Breast epithelium (tissue), 3 donors: ENCODE measurements around the gene TMSB10.

Experiments
- CTCF ChIP-seq, 3 donors: fragments of 450-650 bp; IDR thresholded peaks; one replicate each; pipeline ENCODE4 v1.5.1; 2016 to 2017; ENCODE audit warnings: antibody characterized with exemption in 3 of 3, mild to moderate bottlenecking in 3 of 3, moderate library complexity in 3 of 3
- POLR2AphosphoS5 ChIP-seq, 3 donors: sonication (generic); formaldehyde crosslinking; IDR thresholded peaks; one replicate each; pipeline ENCODE4 v1.6.1; 2017; ENCODE audit warnings: antibody characterized with exemption in 3 of 3

GRCh38 chr2:84891355-84892010 lies 14.0 kb upstream of the TMSB10 start:
- no peak for TF ChIP-seq POLR2AphosphoS5 (IDR thresholded peaks at IDR 0.05)
- TF ChIP-seq CTCF (IDR thresholded peaks at IDR 0.05) = no peak
